Activated CD8-positive, alpha-beta memory T cell treated with anti-CD3 and anti-CD28 coated beads, Interleukin-2, amount 50 U/mL, for 1 hour (primary cell): Measurements from ENCODE around the gene ASIC1.

ENCODE experiments used
- DNase-seq: peaks from one replicate; pipeline ENCODE4 v3.0.0-alpha.2; 2020; ENCODE audit errors: extremely low read depth

ASIC1 gene

GRCh38 chr12:50084775-50085614 lies 27.6 kb downstream of the ASIC1 start, which contains the start of gene SMARCD1:
Gene SMARCD1, plus strand, starts transcription at chr12:50085342. Its CDS starts 28 bp downstream, at chr12:50085370.
- DNase-seq, result peak; percentile 66

- DNase-seq, result peak; percentile 29
Observed at GRCh38 chr12:50085615-50086072, 28.2 kb downstream of the ASIC1 start.

- DNase-seq, result no peak
Observed at GRCh38 chr12:50086148-50086547, 28.8 kb downstream of the ASIC1 start.

- DNase-seq, result no peak
Observed at GRCh38 chr12:50087151-50087550, 29.8 kb downstream of the ASIC1 start.

- no peak for DNase-seq
Observed at GRCh38 chr12:50087995-50088394, 30.6 kb downstream of the ASIC1 start.

- no peak for DNase-seq
Observed at GRCh38 chr12:50088577-50089335, 31.4 kb downstream of the ASIC1 start.

- no peak for DNase-seq
Observed at GRCh38 chr12:50089730-50090129, 32.3 kb downstream of the ASIC1 start.

GRCh38 chr12:50090391-50090790 lies 33.0 kb downstream of the ASIC1 start:
- DNase-seq, result no peak

GRCh38 chr12:50097952-50098351 lies 40.6 kb downstream of the ASIC1 start:
- DNase-seq, result no peak

- no peak for DNase-seq
Observed at GRCh38 chr12:50099302-50100008, 42.1 kb downstream of the ASIC1 start.

- DNase-seq, result no peak
Observed at GRCh38 chr12:50100561-50100960, 43.2 kb downstream of the ASIC1 start.

GRCh38 chr12:50101663-50102062 lies 44.3 kb downstream of the ASIC1 start:
- DNase-seq, result no peak

GRCh38 chr12:50102131-50102531 lies 44.7 kb downstream of the ASIC1 start:
- DNase-seq, result no peak

- DNase-seq, result no peak
Observed at GRCh38 chr12:50102646-50103309, 45.4 kb downstream of the ASIC1 start.

- no peak for DNase-seq
Observed at GRCh38 chr12:50103351-50103750, 46.0 kb downstream of the ASIC1 start.

- no peak for DNase-seq
Observed at GRCh38 chr12:50103767-50104321, 46.4 kb downstream of the ASIC1 start, which contains the start of gene GPD1. Gene GPD1, plus strand, starts transcription at chr12:50104008. Its CDS starts 43 bp downstream, at chr12:50104051.

- no peak for DNase-seq
Observed at GRCh38 chr12:50104417-50105366, 47.3 kb downstream of the ASIC1 start.

GRCh38 chr12:50105913-50106450 lies 48.6 kb downstream of the ASIC1 start:
- DNase-seq, result no peak

- no peak for DNase-seq
Observed at GRCh38 chr12:50106907-50107306, 49.5 kb downstream of the ASIC1 start.
